A673 (cell line): ENCODE results near the gene RSRC1. TPM values are rescaled to one million over a fixed set of nuclear protein-coding genes. Genes with fewer than 3 reads are reported as not detected.

Source experiments
- BruUV-seq: library from RNA; stranded (reverse); fragments of 400-500 nt; replicated peaks from 2 replicates; lab custom pipeline; 2021; lab: Mats Ljungman, UMichigan
- CTCF ChIA-PET: fragments of 300-600 bp; sonication (Branson Sonifier 250); formaldehyde crosslinking; loops from one replicate; lab custom pipeline; 2022; ENCODE audit warnings: antibody characterized with exemption; lab: Charles Lee
- POLR2A ChIA-PET: fragments of 300-600 bp; sonication (Branson Sonifier 250); formaldehyde crosslinking; loops from one replicate; lab custom pipeline; 2022; ENCODE audit warnings: antibody characterized with exemption; ENCODE audit not compliant: low non-redundant PET; lab: Charles Lee
- DNase-seq: peaks from one replicate; pipeline ENCODE4 v3.0.0-alpha.2; 2015; ENCODE audit warnings: low spot score
- H3K27ac ChIP-seq: fragments of 200-600 bp; sonication (generic); 2 replicates; pipeline ENCODE4 v1.5.1; 2016; ENCODE audit warnings: mixed run types, low read depth, mild to moderate bottlenecking, mixed read lengths, antibody characterized with exemption, low read length; ENCODE audit not compliant: poor library complexity, severe bottlenecking
- H3K27me3 ChIP-seq: fragments of 200-600 bp; sonication (generic); replicated peaks from 2 replicates; pipeline ENCODE4 v1.6.1; 2017; ENCODE audit warnings: mixed run types, low read depth, mild to moderate bottlenecking, mixed read lengths, antibody characterized with exemption, low read length; ENCODE audit not compliant: insufficient read depth, poor library complexity
- H3K36me3 ChIP-seq: fragments of 200-600 bp; sonication (generic); 2 replicates; pipeline ENCODE4 v1.6.1; 2016; ENCODE audit warnings: mixed run types, mild to moderate bottlenecking, mixed read lengths, antibody characterized with exemption, low read length; ENCODE audit not compliant: insufficient read depth, poor library complexity, severe bottlenecking
- H3K4me1 ChIP-seq: fragments of 200-600 bp; sonication (generic); 2 replicates; pipeline ENCODE4 v1.6.1; 2017; ENCODE audit warnings: mixed run types, mild to moderate bottlenecking, mixed read lengths, antibody characterized with exemption, low read length; ENCODE audit not compliant: insufficient read depth, poor library complexity, severe bottlenecking
- H3K4me3 ChIP-seq: fragments of 200-600 bp; sonication (generic); 2 replicates; pipeline ENCODE4 v1.5.1; 2016; ENCODE audit warnings: low read depth, mixed run types, mild to moderate bottlenecking, mixed read lengths, low read length; ENCODE audit not compliant: poor library complexity, severe bottlenecking
- H3K9me3 ChIP-seq: fragments of 200-600 bp; sonication (generic); 2 replicates; pipeline ENCODE4 v1.6.1; 2016; ENCODE audit warnings: mixed run types, low read depth, mild to moderate bottlenecking, mixed read lengths, antibody characterized with exemption, low read length; ENCODE audit not compliant: poor library complexity, severe bottlenecking
- EZH2 ChIP-seq: fragments of 200-600 bp; sonication (generic); IDR thresholded peaks from 2 replicates; pipeline ENCODE4 v1.6.1; 2017; ENCODE audit warnings: borderline replicate concordance, low read depth, mild to moderate bottlenecking, mixed read lengths, antibody characterized with exemption, low read length; ENCODE audit not compliant: poor library complexity, severe bottlenecking
- intact Hi-C: fragments of 100-400 bp; cut with micrococcal nuclease; formaldehyde crosslinking; loops from one replicate; pipeline ENCODE4 v1.10.0; 2022; ENCODE audit not compliant: unreplicated experiment
- total RNA-seq: library from RNA; stranded (reverse); gene quantifications from 2 replicates; pipeline ENCODE4 v1.2.3, GENCODE V29; 2021
- TF ChIP-seq, protein P1 (sequence below): fragments of 300-800, 200-600 bp; sonication (generic); conservative IDR thresholded peaks from 2 replicates; pipeline ENCODE4 v1.5.1; 2017; ENCODE audit warnings: low read depth, mild to moderate bottlenecking, antibody characterized with exemption, low read length, moderate library complexity, mixed read lengths

The RSRC1 gene
- total RNA-seq, 1 experiment from 2014 or later = 59.4 TPM

DNA sequence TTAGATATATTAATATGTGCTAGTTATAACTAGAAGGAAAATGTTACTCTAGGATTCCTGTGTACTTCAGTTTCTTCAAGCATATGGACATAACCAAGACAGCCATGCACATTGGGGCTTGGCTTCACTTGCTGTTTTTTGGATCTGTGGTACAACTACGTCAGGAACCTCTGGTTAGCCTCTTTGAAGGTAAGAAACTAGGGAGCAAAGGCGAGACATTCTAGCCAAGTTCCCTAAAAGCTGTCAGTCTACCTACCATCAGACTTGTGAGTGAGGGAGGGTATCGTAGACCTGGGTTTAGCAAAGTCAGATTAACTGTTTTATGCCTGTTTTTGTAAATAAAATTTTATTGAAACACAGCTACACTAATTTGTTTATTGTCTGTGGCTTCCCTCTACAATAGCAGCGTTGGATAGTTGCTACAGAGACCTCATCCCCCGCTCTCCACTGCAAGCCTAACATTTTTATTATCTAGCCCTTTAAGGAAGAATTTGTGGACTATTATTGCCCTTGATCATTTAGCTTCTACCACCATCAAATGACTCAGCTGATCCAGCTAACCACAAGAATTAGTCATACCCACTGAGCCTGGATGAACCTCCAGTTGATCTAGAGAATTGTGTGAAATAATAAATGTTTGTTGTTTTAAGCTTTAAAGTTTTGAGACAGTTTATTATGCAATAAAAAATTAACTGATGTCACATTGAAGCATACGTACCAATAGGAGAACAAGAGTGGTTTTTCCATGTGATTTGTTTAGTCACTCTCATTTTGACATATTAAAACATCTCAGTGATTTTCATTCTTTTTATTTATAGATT lies 58.1 kb downstream of the RSRC1 start:
- H3K4me3 ChIP-seq = no peak overlapping the region
- intact Hi-C loops = no loop called here
- H3K4me1 ChIP-seq = peaks cover 12% of the 10 kb centered on the region
- peak; percentile 65 for DNase-seq
- H3K27me3 ChIP-seq = no peaks in the 10 kb centered on the region
- BruUV-seq = no TSS peak
- TF ChIP-seq, protein P1, sequence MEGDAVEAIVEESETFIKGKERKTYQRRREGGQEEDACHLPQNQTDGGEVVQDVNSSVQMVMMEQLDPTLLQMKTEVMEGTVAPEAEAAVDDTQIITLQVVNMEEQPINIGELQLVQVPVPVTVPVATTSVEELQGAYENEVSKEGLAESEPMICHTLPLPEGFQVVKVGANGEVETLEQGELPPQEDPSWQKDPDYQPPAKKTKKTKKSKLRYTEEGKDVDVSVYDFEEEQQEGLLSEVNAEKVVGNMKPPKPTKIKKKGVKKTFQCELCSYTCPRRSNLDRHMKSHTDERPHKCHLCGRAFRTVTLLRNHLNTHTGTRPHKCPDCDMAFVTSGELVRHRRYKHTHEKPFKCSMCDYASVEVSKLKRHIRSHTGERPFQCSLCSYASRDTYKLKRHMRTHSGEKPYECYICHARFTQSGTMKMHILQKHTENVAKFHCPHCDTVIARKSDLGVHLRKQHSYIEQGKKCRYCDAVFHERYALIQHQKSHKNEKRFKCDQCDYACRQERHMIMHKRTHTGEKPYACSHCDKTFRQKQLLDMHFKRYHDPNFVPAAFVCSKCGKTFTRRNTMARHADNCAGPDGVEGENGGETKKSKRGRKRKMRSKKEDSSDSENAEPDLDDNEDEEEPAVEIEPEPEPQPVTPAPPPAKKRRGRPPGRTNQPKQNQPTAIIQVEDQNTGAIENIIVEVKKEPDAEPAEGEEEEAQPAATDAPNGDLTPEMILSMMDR = no peak
- TF ChIP-seq EZH2 = no peak
- ChIA-PET POLR2A (no interaction called here), CTCF (no interaction called here)
- no peaks in the 10 kb centered on the region for H3K36me3 ChIP-seq
- H3K27ac ChIP-seq = no peak overlapping the region
- H3K9me3 ChIP-seq = no peaks in the 10 kb centered on the region

DNA sequence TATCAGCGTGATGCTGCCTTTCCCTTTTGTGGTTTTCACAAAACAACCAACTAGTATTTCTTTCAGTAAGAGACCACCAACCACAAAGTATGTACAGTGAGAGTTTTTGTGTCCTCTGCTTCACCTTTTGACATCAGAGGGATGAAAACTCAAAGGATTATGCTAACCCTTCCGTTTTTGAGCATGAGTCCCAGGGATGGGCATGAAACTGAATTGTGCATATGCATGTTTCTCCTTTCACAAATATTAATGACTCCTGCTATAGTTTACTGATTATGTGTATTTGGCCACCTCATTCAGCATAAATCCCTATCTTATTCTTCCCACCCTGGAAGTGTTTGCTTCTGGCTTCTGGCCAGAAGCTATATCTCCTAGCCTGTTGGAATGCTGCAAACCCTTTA lies 59.2 kb downstream of the RSRC1 start:
- CTCF ChIA-PET = no interaction called here
- POLR2A ChIA-PET = no interaction called here
- H3K36me3 ChIP-seq = no peaks in the 10 kb centered on the region
- no peaks in the 10 kb centered on the region for H3K9me3 ChIP-seq
- H3K4me3 ChIP-seq = no peak overlapping the region
- TF ChIP-seq EZH2 = no peak
- TF ChIP-seq, protein P1 = no peak
- no peak for DNase-seq
- H3K27ac ChIP-seq = no peak overlapping the region
- H3K4me1 ChIP-seq = peaks cover 12% of the 10 kb centered on the region
- no TSS peak for BruUV-seq
- intact Hi-C loops = no loop called here
- no peaks in the 10 kb centered on the region for H3K27me3 ChIP-seq

DNA sequence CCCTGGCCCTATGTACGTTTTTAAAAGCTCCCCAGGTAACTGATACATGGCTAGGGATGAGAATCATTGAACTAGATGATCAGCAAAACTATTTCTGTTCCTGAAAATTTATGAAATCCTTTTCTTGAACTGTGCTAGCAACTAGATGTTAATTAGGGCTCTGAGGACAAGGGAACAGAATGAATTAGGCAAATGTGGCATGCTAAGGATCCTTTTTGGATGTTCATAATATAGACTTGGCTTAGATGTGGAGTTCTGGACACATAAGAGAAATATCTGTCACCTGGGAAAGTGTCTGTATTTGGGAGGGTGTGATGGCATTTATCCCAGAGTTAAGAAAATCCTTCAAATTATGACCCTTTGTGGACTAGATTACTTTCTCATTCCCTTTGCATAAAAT lies 71.2 kb downstream of the RSRC1 start:
- intact Hi-C loops = no loop called here
- H3K4me3 ChIP-seq = no peak overlapping the region
- no TSS peak for BruUV-seq

More for the DNA sequence above, 71.2 kb downstream of the RSRC1 start:
- Histone ChIP-seq H3K27ac (no peak overlapping the region), H3K27me3 (no peaks in the 10 kb centered on the region), H3K9me3 (no peaks in the 10 kb centered on the region), H3K36me3 (no peaks in the 10 kb centered on the region), H3K4me1 (no peaks in the 10 kb centered on the region)
- TF ChIP-seq, protein P1 = no peak
- no peak for TF ChIP-seq EZH2
- no peak for DNase-seq
- ChIA-PET CTCF (no interaction called here), POLR2A (no interaction called here)
